MM.1S (cell line): ENCODE data around the gene SNX19.

Experiments used
- CTCF ChIP-seq: fragments of 300-600 bp; sonication (generic); IDR thresholded peaks from 2 replicates; pipeline ENCODE4 v1.5.1; 2016; ENCODE audit warnings: antibody characterized with exemption, low read length, mixed read lengths
- EZH2 ChIP-seq: fragments of 300-600 bp; sonication (generic); optimal IDR thresholded peaks from 2 replicates; pipeline ENCODE3; 2017; ENCODE audit warnings: low read depth, mild to moderate bottlenecking, antibody characterized with exemption, low read length, mixed read lengths

GRCh38 chr11:130854483-130854882 is 61.8 kb downstream of the SNX19 start:
- TF ChIP-seq CTCF (no peak), EZH2 (no peak)
